Germinal center (tissue), 1 donor: ENCODE measurements around the gene S100A8.

Experiments
- DNase-seq: peaks from one replicate; pipeline ENCODE4 v3.0.0; 2012; ENCODE audit warnings: mixed read lengths, low spot score

S100A8 gene

GRCh38 chr1:153346077-153346723 lies 44.7 kb downstream of the S100A8 start:
- no peak for DNase-seq

- no peak for DNase-seq
These were observed 45.4 kb downstream of the S100A8 start for GRCh38 chr1:153345187-153346076.

- DNase-seq: no peak
These were observed 46.2 kb downstream of the S100A8 start for GRCh38 chr1:153344718-153345025.

- no peak for DNase-seq
These were observed 46.8 kb downstream of the S100A8 start for GRCh38 chr1:153343811-153344717.

DNA sequence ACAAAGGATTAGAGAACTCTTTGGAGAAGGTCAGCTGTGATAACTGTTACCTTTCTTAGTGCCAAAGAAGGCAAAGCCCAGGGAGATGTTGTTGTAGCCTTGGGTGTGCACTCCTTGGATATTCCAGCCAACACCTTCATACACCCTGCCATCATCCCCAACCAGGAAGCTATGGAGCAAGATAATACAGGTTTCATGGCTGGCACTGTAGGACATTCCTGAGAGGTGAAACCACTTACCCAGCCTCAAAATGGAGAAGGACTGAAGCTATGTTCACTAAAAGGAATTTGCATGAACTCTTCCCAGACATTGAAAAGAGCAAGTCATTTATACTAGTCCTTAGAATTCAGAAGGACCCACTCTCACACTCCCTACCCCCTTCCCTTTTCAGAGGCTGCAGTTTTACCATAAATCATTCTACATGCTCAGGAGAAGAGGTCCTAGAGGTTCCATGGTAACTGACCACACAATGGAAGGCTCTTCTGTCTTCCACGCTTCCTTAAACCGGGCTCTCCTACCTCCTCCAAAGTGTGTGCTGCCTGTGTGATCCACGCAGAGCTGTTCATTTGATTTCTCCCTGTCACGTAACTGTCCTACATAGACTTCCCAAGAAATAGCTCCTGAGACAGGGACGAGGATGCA lies 47.7 kb downstream of the S100A8 start:
- DNase-seq: no peak

- no peak for DNase-seq
These were observed 48.7 kb downstream of the S100A8 start for GRCh38 chr1:153342178-153342577.

DNA sequence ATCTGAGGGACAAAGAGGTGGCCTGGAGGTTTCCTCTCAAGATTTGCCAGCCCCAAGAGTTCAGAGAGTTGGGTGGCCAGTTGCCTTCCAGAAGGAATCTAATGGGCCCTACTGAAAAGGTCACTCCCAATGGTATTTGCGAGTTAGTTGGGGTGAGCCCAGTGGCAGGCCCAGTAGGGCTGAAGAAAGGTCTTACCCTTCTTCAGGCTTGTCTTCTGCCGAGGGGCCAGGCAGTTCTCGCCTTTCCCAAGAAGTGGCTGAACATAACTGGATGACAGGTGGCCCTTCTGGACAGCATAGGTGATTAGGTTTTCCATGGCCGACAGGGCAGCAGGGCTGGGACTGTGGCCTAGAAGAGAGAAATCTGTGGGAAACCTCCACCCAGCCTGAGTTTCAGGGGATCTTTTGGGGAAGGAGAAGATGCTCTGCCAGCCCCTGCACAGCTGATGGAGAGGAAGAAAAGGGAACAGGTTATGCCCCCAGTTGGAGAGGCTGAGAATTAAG lies 49.4 kb downstream of the S100A8 start:
- DNase-seq: no peak

- no peak for DNase-seq
These were observed 50.5 kb downstream of the S100A8 start for GRCh38 chr1:153340356-153340755.
